GM23338 (cell line): ENCODE data around the gene TREML2. TPM values are rescaled to one million over a fixed set of nuclear protein-coding genes. Genes with fewer than 3 reads are reported as not detected.

Experiments
- ATAC-seq: fragments of 200-7000 bp; cut with Tn5 transposase; 3 replicates; pipeline ENCODE4 v1.9.1; 2020
- DNase-seq: peaks from one replicate; pipeline ENCODE4 v3.0.0-alpha.2; 2015; ENCODE audit warnings: low spot score
- H2AFZ ChIP-seq: fragments of 200-600 bp; sonication (generic); 2 replicates; pipeline ENCODE4 v1.8.0; 2016; ENCODE audit warnings: antibody characterized with exemption, mild to moderate bottlenecking, moderate library complexity
- H3F3A ChIP-seq: fragments of 200-600 bp; sonication (generic); replicated peaks from 2 replicates; pipeline ENCODE4 v1.8.0; 2017; ENCODE audit warnings: antibody characterized with exemption, mixed run types, low read depth
- H3K27ac ChIP-seq: fragments of 200-600 bp; sonication (generic); 2 replicates; pipeline ENCODE4 v1.6.1; 2016; ENCODE audit warnings: low read depth
- H3K27me3 ChIP-seq: fragments of 200-600 bp; sonication (generic); 2 replicates; pipeline ENCODE4 v1.8.0; 2016; ENCODE audit warnings: mild to moderate bottlenecking, mixed run types, moderate library complexity; ENCODE audit not compliant: insufficient read depth
- H3K36me3 ChIP-seq: fragments of 200-600 bp; sonication (generic); 2 replicates; pipeline ENCODE4 v1.8.0; 2016; ENCODE audit warnings: mild to moderate bottlenecking; ENCODE audit not compliant: insufficient read depth
- H3K4me1 ChIP-seq: fragments of 200-600 bp; sonication (generic); 2 replicates; pipeline ENCODE4 v1.8.0; 2016; ENCODE audit warnings: mild to moderate bottlenecking, moderate library complexity; ENCODE audit not compliant: insufficient read depth
- H3K4me2 ChIP-seq: fragments of 200-600 bp; sonication (generic); 2 replicates; pipeline ENCODE4 v1.7.1; 2017; ENCODE audit warnings: mixed run types
- H3K4me3 ChIP-seq: fragments of 200-600 bp; sonication (generic); 2 replicates; pipeline ENCODE4 v1.6.1; 2016; ENCODE audit warnings: mixed run types
- H3K79me2 ChIP-seq: fragments of 200-600 bp; sonication (generic); replicated peaks from 2 replicates; pipeline ENCODE4 v1.8.0; 2017; ENCODE audit warnings: mild to moderate bottlenecking; ENCODE audit not compliant: insufficient read depth
- H3K9me2 ChIP-seq: fragments of 200-600 bp; sonication (generic); 2 replicates; pipeline ENCODE4 v1.8.0; 2017; ENCODE audit not compliant: insufficient read depth
- H4K20me1 ChIP-seq: fragments of 200-600 bp; sonication (generic); replicated peaks from 2 replicates; pipeline ENCODE4 v1.8.0; 2017; ENCODE audit warnings: mild to moderate bottlenecking; ENCODE audit not compliant: insufficient read depth
- H3K27ac Mint-ChIP-seq: 2 replicates; pipeline ENCODE4 v1.8.0; 2020; ENCODE audit warnings: inconsistent platforms, mild to moderate bottlenecking, moderate library complexity, mixed read lengths
- H3K27me3 Mint-ChIP-seq: 3 replicates; pipeline ENCODE4 v1.8.0; 2022; ENCODE audit warnings: low read depth, mild to moderate bottlenecking, moderate library complexity, mixed read lengths, inconsistent platforms; ENCODE audit not compliant: insufficient read depth, poor library complexity
- H3K36me3 Mint-ChIP-seq: 3 replicates; pipeline ENCODE4 v1.8.0; 2021; ENCODE audit warnings: low read depth, mild to moderate bottlenecking, inconsistent platforms, moderate library complexity, mixed read lengths
- H3K4me1 Mint-ChIP-seq: 3 replicates; pipeline ENCODE4 v1.8.0; 2020; ENCODE audit warnings: mild to moderate bottlenecking, inconsistent platforms, mixed read lengths
- H3K4me3 Mint-ChIP-seq: 3 replicates; pipeline ENCODE4 v1.8.0; 2021; ENCODE audit warnings: moderate library complexity, mild to moderate bottlenecking, inconsistent platforms, mixed read lengths
- H3K9me3 Mint-ChIP-seq: 3 replicates; pipeline ENCODE4 v1.8.0; 2020; ENCODE audit warnings: moderate library complexity, mild to moderate bottlenecking, inconsistent platforms, mixed read lengths
- polyA plus RNA-seq: library from polyadenylated mRNA; unstranded; fragments of >200 nt; fragmentation: Nextera tagmentation; extraction: Ambion mirVana; gene quantifications from 2 replicates; pipeline ENCODE4 v1.2.1, GENCODE V29; 2016
- total RNA-seq: library from RNA; depleted of rRNA; stranded (reverse); fragments of >200 nt; shearing (Covaris generic); gene quantifications from 2 replicates; pipeline ENCODE4 v1.2.3, GENCODE V29; 2014
- TF ChIP-seq, protein P1 (sequence below): IDR thresholded peaks from one replicate; pipeline ENCODE4 v1.6.1; 2018; ENCODE audit warnings: antibody characterized with exemption; ENCODE audit not compliant: unreplicated experiment
- TF ChIP-seq, protein P2 (sequence below): fragments of 250-450 bp; sonication (Bioruptor Pico); IDR thresholded peaks from 2 replicates; pipeline ENCODE4 v1.5.0; 2020; ENCODE audit warnings: mild to moderate bottlenecking, moderate library complexity

The TREML2 gene
- total and polyA plus RNA-seq, 2 experiments from 2014 or later: 0.07 TPM; not detected in 1

DNA sequence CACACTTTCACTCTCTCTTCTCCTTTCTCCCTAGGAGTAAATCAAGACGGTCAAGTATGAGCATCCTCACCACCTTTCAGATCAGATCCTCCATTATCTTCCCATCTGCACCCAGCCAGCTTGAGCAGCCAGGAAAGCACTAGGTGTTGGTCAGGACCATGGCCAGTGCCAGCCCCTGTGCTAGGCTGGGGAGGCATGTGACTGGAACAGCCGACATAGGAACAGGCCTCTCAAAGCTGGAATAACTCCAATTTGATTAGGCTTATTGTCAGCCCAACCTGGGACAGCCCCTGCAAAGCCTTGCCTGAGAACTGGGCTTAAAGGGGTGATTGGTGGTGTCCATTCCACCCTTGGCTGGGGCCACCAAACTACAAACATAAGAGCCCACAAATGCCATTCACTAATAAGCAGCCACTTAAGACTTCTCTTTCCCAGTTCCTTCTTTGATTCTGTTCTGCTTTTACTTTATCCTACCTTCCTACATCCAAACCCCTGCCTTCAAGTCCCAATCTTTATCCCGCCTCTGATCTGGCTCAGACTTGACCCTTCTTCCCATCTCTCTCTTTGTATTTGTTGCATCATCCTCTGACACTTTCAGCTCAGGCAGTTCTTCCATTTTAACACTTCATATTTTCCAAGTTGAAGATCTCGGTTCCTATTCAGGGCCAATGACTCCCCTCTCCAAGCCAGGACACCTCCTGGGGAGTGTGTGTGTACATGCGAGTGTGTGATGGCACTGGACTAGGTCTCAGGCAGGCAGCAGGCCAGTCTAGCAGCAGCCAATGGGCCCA lies 33.6 kb downstream of the TREML2 start:
- Histone ChIP-seq H3F3A (no peaks in the 10 kb centered on the region), H3K27ac (no peak overlapping the region), H3K4me2 (no peak overlapping the region), H3K79me2 (no peaks in the 10 kb centered on the region), H3K27me3 (no peaks in the 10 kb centered on the region), H2AFZ (peak overlapping the region; percentile 18; the same call in 1 of the 2 replicates), H3K9me2 (peaks cover 12% of the 10 kb centered on the region; the same call in 1 of the 2 replicates), H3K36me3 (no peaks in the 10 kb centered on the region), H3K4me3 (no peak overlapping the region), H3K4me1 (peaks cover 11% of the 10 kb centered on the region), H4K20me1 (no peaks in the 10 kb centered on the region)
- Mint-ChIP-seq H3K27ac (no peak overlapping the region), H3K4me1 (peaks cover 15% of the 10 kb centered on the region), H3K27me3 (peaks cover 9% of the 10 kb centered on the region), H3K9me3 (no peaks in the 10 kb centered on the region; the same call in 2 of the 3 replicates), H3K4me3 (no peak overlapping the region), H3K36me3 (no peaks in the 10 kb centered on the region)
- DNase-seq: peak; percentile 69
- TF ChIP-seq, protein P1, sequence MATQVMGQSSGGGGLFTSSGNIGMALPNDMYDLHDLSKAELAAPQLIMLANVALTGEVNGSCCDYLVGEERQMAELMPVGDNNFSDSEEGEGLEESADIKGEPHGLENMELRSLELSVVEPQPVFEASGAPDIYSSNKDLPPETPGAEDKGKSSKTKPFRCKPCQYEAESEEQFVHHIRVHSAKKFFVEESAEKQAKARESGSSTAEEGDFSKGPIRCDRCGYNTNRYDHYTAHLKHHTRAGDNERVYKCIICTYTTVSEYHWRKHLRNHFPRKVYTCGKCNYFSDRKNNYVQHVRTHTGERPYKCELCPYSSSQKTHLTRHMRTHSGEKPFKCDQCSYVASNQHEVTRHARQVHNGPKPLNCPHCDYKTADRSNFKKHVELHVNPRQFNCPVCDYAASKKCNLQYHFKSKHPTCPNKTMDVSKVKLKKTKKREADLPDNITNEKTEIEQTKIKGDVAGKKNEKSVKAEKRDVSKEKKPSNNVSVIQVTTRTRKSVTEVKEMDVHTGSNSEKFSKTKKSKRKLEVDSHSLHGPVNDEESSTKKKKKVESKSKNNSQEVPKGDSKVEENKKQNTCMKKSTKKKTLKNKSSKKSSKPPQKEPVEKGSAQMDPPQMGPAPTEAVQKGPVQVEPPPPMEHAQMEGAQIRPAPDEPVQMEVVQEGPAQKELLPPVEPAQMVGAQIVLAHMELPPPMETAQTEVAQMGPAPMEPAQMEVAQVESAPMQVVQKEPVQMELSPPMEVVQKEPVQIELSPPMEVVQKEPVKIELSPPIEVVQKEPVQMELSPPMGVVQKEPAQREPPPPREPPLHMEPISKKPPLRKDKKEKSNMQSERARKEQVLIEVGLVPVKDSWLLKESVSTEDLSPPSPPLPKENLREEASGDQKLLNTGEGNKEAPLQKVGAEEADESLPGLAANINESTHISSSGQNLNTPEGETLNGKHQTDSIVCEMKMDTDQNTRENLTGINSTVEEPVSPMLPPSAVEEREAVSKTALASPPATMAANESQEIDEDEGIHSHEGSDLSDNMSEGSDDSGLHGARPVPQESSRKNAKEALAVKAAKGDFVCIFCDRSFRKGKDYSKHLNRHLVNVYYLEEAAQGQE: peak; percentile 87
- TF ChIP-seq, protein P2, sequence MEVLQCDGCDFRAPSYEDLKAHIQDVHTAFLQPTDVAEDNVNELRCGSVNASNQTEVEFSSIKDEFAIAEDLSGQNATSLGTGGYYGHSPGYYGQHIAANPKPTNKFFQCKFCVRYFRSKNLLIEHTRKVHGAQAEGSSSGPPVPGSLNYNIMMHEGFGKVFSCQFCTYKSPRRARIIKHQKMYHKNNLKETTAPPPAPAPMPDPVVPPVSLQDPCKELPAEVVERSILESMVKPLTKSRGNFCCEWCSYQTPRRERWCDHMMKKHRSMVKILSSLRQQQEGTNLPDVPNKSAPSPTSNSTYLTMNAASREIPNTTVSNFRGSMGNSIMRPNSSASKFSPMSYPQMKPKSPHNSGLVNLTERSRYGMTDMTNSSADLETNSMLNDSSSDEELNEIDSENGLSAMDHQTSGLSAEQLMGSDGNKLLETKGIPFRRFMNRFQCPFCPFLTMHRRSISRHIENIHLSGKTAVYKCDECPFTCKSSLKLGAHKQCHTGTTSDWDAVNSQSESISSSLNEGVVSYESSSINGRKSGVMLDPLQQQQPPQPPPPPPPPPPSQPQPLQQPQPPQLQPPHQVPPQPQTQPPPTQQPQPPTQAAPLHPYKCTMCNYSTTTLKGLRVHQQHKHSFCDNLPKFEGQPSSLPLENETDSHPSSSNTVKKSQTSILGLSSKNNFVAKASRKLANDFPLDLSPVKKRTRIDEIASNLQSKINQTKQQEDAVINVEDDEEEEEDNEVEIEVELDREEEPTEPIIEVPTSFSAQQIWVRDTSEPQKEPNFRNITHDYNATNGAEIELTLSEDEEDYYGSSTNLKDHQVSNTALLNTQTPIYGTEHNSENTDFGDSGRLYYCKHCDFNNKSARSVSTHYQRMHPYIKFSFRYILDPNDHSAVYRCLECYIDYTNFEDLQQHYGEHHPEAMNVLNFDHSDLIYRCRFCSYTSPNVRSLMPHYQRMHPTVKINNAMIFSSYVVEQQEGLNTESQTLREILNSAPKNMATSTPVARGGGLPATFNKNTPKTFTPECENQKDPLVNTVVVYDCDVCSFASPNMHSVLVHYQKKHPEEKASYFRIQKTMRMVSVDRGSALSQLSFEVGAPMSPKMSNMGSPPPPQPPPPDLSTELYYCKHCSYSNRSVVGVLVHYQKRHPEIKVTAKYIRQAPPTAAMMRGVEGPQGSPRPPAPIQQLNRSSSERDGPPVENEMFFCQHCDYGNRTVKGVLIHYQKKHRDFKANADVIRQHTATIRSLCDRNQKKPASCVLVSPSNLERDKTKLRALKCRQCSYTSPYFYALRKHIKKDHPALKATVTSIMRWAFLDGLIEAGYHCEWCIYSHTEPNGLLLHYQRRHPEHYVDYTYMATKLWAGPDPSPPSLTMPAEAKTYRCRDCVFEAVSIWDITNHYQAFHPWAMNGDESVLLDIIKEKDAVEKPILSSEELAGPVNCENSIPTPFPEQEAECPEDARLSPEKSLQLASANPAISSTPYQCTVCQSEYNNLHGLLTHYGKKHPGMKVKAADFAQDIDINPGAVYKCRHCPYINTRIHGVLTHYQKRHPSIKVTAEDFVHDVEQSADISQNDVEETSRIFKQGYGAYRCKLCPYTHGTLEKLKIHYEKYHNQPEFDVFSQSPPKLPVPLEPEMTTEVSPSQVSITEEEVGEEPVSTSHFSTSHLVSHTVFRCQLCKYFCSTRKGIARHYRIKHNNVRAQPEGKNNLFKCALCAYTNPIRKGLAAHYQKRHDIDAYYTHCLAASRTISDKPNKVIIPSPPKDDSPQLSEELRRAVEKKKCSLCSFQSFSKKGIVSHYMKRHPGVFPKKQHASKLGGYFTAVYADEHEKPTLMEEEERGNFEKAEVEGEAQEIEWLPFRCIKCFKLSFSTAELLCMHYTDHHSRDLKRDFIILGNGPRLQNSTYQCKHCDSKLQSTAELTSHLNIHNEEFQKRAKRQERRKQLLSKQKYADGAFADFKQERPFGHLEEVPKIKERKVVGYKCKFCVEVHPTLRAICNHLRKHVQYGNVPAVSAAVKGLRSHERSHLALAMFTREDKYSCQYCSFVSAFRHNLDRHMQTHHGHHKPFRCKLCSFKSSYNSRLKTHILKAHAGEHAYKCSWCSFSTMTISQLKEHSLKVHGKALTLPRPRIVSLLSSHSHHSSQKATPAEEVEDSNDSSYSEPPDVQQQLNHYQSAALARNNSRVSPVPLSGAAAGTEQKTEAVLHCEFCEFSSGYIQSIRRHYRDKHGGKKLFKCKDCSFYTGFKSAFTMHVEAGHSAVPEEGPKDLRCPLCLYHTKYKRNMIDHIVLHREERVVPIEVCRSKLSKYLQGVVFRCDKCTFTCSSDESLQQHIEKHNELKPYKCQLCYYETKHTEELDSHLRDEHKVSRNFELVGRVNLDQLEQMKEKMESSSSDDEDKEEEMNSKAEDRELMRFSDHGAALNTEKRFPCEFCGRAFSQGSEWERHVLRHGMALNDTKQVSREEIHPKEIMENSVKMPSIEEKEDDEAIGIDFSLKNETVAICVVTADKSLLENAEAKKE (CRISPR knock-in tag): no peak
- peak; percentile 75 for ATAC-seq
